HepG2 (cell line): ENCODE measurements around the gene GASK1A.

ENCODE experiments used
- HNRNPH1 ChIP-seq: fragments of 200-400 bp; formaldehyde crosslinking; optimal IDR thresholded peaks from 2 replicates; pipeline ENCODE3; 2017; ENCODE audit warnings: mild to moderate bottlenecking, low read depth, low read length
- TF ChIP-seq, protein P1 (sequence below): sonication (generic); formaldehyde crosslinking; IDR thresholded peaks from 2 replicates; pipeline ENCODE4 v1.4.0; 2020; ENCODE audit warnings: mild to moderate bottlenecking, missing genetic modification reagents
- TF ChIP-seq, protein P2 (sequence below): IDR thresholded peaks from 2 replicates; pipeline ENCODE4 v1.6.1; 2016; ENCODE audit warnings: low read depth, borderline replicate concordance

GRCh38 chr3:42957573-42957972, 21.5 kb upstream of the GASK1A start:
- TF ChIP-seq, protein P1, sequence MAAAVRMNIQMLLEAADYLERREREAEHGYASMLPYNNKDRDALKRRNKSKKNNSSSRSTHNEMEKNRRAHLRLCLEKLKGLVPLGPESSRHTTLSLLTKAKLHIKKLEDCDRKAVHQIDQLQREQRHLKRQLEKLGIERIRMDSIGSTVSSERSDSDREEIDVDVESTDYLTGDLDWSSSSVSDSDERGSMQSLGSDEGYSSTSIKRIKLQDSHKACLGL (CRISPR knock-in tag): no peak
- no peak for TF ChIP-seq HNRNPH1
- TF ChIP-seq, protein P2, sequence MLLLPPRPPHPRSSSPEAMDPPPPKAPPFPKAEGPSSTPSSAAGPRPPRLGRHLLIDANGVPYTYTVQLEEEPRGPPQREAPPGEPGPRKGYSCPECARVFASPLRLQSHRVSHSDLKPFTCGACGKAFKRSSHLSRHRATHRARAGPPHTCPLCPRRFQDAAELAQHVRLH (CRISPR knock-in tag): no peak
